HepG2 (cell line): ENCODE results near the gene MAPK7.

Experiments used
- CREM ChIP-seq, 2 experiments: sonication (generic) in 1 of 2; formaldehyde crosslinking in 1 of 2; IDR thresholded peaks; 2 replicates each; pipeline versions ENCODE4 v1.4.0 to v1.6.1; 2016 to 2020; ENCODE audit warnings: antibody characterized with exemption in 1 of 2, mild to moderate bottlenecking in 1 of 2, missing genetic modification reagents in 1 of 2
- MEF2D ChIP-seq: sonication (generic); formaldehyde crosslinking; IDR thresholded peaks from 2 replicates; pipeline ENCODE4 v1.5.1; 2020; ENCODE audit warnings: mild to moderate bottlenecking, missing genetic modification reagents
- SNAPC2 ChIP-seq: sonication (generic); formaldehyde crosslinking; IDR thresholded peaks from 2 replicates; pipeline ENCODE4 v1.8.1; 2022; ENCODE audit warnings: mild to moderate bottlenecking, missing genetic modification reagents
- ZMAT3 ChIP-seq: sonication (generic); formaldehyde crosslinking; conservative IDR thresholded peaks from 2 replicates; pipeline ENCODE4 v1.7.0; 2021; ENCODE audit warnings: missing genetic modification reagents
- ZNF335 ChIP-seq: sonication (generic); formaldehyde crosslinking; IDR thresholded peaks from 2 replicates; pipeline ENCODE4 v1.4.0; 2020; ENCODE audit warnings: missing genetic modification reagents
- TF ChIP-seq, protein P1 (sequence below): sonication (generic); formaldehyde crosslinking; IDR thresholded peaks from 2 replicates; pipeline ENCODE4 v1.5.0; 2020; ENCODE audit warnings: mild to moderate bottlenecking, missing genetic modification reagents, moderate library complexity
- TF ChIP-seq, protein P2 (sequence below): sonication (generic); formaldehyde crosslinking; IDR thresholded peaks from 2 replicates; pipeline ENCODE4 v1.4.0; 2020; ENCODE audit warnings: mild to moderate bottlenecking, missing genetic modification reagents
- TF ChIP-seq, protein P3 (sequence below): IDR thresholded peaks from 2 replicates; pipeline ENCODE4 v1.6.1; 2016; ENCODE audit warnings: mild to moderate bottlenecking

DNA sequence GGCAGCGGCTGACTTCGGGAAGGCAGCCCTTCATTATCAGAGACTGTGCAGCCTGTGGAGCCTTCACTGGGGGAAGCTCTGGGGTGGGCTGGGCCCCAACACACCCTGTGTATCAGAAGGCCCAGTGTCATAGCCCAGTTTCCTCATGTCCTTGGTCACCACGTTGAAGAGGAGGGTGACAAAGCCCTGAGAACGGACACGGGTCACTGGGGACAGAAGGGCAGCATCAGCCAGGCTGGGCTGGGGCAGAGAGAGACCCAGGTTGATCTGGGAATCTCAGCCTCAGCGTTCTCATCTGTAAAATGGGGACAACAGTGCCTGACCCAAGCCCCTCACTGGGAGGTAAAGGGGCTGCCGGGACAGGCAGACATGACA lies 35.1 kb upstream of the MAPK7 start:
- TF ChIP-seq CREM (IDR thresholded peaks at IDR 0.05) (no peak), CREM (CRISPR knock-in tag; IDR thresholded peaks at IDR 0.05) (no peak), ZNF335 (CRISPR knock-in tag) (no peak), SNAPC2 (CRISPR knock-in tag) (no peak), ZMAT3 (no peak), MEF2D (CRISPR knock-in tag) (no peak)
- TF ChIP-seq, protein P1, sequence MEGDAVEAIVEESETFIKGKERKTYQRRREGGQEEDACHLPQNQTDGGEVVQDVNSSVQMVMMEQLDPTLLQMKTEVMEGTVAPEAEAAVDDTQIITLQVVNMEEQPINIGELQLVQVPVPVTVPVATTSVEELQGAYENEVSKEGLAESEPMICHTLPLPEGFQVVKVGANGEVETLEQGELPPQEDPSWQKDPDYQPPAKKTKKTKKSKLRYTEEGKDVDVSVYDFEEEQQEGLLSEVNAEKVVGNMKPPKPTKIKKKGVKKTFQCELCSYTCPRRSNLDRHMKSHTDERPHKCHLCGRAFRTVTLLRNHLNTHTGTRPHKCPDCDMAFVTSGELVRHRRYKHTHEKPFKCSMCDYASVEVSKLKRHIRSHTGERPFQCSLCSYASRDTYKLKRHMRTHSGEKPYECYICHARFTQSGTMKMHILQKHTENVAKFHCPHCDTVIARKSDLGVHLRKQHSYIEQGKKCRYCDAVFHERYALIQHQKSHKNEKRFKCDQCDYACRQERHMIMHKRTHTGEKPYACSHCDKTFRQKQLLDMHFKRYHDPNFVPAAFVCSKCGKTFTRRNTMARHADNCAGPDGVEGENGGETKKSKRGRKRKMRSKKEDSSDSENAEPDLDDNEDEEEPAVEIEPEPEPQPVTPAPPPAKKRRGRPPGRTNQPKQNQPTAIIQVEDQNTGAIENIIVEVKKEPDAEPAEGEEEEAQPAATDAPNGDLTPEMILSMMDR (CRISPR knock-in tag) = no peak
- TF ChIP-seq, protein P2, sequence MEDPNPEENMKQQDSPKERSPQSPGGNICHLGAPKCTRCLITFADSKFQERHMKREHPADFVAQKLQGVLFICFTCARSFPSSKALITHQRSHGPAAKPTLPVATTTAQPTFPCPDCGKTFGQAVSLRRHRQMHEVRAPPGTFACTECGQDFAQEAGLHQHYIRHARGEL (CRISPR knock-in tag) = no peak
- TF ChIP-seq, protein P3, sequence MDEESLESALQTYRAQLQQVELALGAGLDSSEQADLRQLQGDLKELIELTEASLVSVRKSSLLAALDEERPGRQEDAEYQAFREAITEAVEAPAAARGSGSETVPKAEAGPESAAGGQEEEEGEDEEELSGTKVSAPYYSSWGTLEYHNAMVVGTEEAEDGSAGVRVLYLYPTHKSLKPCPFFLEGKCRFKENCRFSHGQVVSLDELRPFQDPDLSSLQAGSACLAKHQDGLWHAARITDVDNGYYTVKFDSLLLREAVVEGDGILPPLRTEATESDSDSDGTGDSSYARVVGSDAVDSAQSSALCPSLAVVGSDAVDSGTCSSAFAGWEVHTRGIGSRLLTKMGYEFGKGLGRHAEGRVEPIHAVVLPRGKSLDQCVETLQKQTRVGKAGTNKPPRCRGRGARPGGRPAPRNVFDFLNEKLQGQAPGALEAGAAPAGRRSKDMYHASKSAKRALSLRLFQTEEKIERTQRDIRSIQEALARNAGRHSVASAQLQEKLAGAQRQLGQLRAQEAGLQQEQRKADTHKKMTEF (CRISPR knock-in tag) = no peak
